ENCODE data around the gene ZNF784. TPM values are rescaled to one million over a fixed set of nuclear protein-coding genes. Genes with fewer than 3 reads are reported as not detected.
A peak's percentile ranks its signal among the peaks of the same experiment; 100 is the strongest.
"Not testable (repeated sequence)": the region's sequence is repeated elsewhere in the genome, so short reads cannot be mapped to it uniquely, and the experiment has no call there.

Gene ZNF784
- total RNA-seq, 2 donors from 2014 or later = 6.9 to 9.6 TPM

DNA sequence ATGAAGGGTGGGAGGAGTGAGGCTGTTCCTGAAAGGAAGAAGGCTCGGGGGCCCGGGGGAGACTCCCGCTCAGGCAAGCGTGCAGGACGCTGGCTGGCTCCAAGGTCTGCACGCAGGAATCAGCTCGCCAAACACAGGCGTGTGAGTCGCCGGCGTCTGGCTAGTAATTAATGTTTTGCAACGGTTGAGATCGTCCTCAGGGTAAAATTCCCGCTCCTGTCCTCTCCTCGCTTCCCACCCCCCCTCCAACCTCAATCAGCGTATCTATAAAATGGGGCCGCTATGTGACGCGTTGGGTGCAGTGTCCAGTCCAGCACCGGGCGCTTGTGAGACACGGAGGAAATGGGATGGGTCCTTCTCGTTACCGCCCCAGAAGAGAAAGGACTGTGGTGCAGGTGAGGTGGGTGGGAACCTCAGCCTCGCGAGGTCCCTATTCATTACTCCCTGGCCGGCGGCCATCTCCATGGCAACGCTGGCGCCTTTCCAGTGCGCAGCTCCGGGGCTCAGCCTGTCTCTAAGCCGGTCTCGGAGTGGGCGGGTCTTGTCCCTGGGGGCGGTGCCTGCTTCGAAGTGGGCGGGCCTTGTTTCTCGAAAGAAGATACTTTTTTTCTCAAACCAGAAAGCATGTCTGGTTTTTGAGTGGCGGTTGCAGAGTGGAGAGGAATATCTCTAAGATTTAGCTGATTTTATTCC is 37.2 kb downstream of the ZNF784 start:
- Histone ChIP-seq H3K9me3 (no peaks in the 10 kb centered on the region), H3K27me3 (no peaks in the 10 kb centered on the region), H3K4me3 (no peak overlapping the region), H3K27ac (peak overlapping the region; percentile 42 to 82 (median 70)), H3K4me1 (peaks cover 27% of the 10 kb centered on the region), H3K36me3 (replicated peaks in 1 of 2; ENCODE audit: insufficient read depth in 1 of 2, low read depth in 2 of 2) (no peaks in the 10 kb centered on the region)
- ATAC-seq (peak; percentile 93), DNase-seq (peak; percentile 96 to 98 (median 96))
- 1% methylated on average over 26 to 40 of the region's 40 CpGs for WGBS, 2 donors
- intact Hi-C loops (cut with DNase I) = no loop called here
- TF ChIP-seq, protein P1, sequence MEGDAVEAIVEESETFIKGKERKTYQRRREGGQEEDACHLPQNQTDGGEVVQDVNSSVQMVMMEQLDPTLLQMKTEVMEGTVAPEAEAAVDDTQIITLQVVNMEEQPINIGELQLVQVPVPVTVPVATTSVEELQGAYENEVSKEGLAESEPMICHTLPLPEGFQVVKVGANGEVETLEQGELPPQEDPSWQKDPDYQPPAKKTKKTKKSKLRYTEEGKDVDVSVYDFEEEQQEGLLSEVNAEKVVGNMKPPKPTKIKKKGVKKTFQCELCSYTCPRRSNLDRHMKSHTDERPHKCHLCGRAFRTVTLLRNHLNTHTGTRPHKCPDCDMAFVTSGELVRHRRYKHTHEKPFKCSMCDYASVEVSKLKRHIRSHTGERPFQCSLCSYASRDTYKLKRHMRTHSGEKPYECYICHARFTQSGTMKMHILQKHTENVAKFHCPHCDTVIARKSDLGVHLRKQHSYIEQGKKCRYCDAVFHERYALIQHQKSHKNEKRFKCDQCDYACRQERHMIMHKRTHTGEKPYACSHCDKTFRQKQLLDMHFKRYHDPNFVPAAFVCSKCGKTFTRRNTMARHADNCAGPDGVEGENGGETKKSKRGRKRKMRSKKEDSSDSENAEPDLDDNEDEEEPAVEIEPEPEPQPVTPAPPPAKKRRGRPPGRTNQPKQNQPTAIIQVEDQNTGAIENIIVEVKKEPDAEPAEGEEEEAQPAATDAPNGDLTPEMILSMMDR (IDR thresholded peaks at IDR 0.05) = no peak
- TF ChIP-seq POLR2A (IDR thresholded peaks at IDR 0.05) = peak in 2 of 3 donors; percentile 41 to 54

DNA sequence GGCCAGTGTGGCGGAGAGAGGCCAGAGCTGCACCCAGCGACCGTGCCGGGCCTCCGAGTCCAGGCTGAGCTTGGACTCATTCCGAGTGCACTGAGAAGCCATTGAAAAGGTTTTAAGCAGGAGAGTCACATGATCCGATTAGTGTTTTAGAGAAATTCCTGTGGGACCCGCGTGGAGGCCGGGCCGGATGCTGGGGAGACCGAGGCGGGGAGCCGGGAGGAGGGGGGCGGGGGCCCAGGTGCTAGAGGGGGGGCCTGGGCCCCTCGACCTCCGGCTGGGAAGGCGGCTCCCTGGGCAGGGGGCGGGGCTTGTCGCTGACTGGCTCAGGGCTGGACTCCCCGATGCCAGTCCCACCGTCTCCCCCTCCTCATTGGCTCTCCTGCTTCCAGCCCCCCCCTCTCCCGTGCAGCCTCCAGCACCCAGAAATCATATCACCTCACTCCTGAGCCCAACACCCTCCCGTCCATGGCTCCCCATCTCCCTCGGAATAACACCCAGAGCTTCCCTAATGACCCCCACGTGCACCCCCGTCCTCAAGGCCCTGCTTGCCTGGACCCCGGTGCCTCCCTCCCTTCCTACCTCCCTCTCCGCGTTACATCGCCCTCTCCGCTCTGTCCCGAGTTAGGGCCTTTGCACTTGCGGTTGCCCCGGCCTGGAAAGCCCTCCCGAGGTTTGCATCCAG is 38.6 kb downstream of the ZNF784 start:
- no peak overlapping the region for H3K4me3 ChIP-seq
- DNase-seq (peak; percentile 68 to 83 (median 81)), ATAC-seq (peak; percentile 60)
- 8 to 10% methylated on average over 23 to 36 of the region's 36 CpGs for WGBS, 2 donors
- peaks cover 40% of the 10 kb centered on the region for H3K4me1 ChIP-seq
- H3K36me3 ChIP-seq (replicated peaks in 1 of 2; ENCODE audit: insufficient read depth in 1 of 2, low read depth in 2 of 2) = no peaks in the 10 kb centered on the region
- no peaks in the 10 kb centered on the region for H3K9me3 ChIP-seq
- TF ChIP-seq, protein P1 (IDR thresholded peaks at IDR 0.05) = no peak
- peak in 2 of 3 donors; percentile 14 to 37 for TF ChIP-seq POLR2A (IDR thresholded peaks at IDR 0.05)
- intact Hi-C loops (cut with DNase I) = no loop called here
- peak overlapping the region; percentile 22 to 82 (median 70) for H3K27ac ChIP-seq
- H3K27me3 ChIP-seq = no peaks in the 10 kb centered on the region

DNA sequence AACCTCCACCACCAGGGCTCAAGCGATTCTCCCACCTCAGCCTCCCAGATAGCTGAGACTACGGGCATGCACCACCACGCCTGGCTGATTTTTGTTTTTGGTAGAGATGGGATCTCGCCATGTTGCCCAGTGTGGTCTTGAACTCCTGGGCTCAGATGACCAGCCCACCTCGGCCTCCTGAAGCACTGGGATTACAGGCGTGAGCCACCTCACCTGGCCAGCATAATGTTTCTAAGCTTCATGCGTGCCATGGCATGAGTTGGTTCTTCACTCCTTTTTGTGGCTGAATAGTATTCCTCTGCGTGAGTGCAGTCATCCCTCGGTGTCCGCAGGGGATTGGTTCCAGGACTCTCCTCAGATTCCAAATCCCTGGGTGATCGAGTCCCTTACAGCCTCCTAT is 39.5 kb downstream of the ZNF784 start:
- TF ChIP-seq, protein P1 (IDR thresholded peaks at IDR 0.05) = no peak
- TF ChIP-seq POLR2A (IDR thresholded peaks at IDR 0.05) = no peak
- ATAC-seq (no peak), DNase-seq (no peak)
- H3K27me3 ChIP-seq = no peaks in the 10 kb centered on the region
- intact Hi-C loops (cut with DNase I) = no loop called here
- H3K4me1 ChIP-seq = peaks cover 41% of the 10 kb centered on the region
- WGBS, 2 donors = 72 to 84% methylated on average over 9 to 11 of the region's 11 CpGs
- no peaks in the 10 kb centered on the region for H3K9me3 ChIP-seq
- H3K27ac ChIP-seq = peak overlapping the region in 1 of 4 donors; percentile 64
- H3K36me3 ChIP-seq (replicated peaks in 1 of 2; ENCODE audit: insufficient read depth in 1 of 2, low read depth in 2 of 2) = no peaks in the 10 kb centered on the region
- no peak overlapping the region for H3K4me3 ChIP-seq

DNA sequence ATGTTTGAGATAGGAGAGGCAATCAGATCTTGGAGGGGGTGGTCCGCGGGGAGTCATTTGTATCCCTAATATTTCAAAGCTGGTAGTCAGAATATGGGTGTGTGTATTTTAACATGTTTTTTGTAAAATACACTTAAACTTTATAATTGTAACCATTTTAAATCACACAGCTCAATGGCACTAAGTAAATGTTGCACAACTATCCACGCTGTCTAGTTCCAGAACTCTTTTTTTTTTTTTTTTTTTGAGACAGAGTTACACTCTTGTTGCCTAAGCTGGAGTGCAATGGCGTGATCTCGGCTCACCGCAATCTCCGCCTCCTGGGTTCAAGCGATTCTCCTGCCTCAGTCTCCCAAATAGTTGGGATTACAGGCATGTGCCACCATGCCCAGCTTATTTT is 40.5 kb downstream of the ZNF784 start:
- WGBS, 2 donors = 65 to 74% methylated on average over 8 of the region's 8 CpGs
- DNase-seq; H3K27me3 ChIP-seq; H3K4me3 ChIP-seq; ATAC-seq; H3K36me3 ChIP-seq (replicated peaks in 1 of 2; ENCODE audit: insufficient read depth in 1 of 2, low read depth in 2 of 2); intact Hi-C loops (cut with DNase I); H3K9me3 ChIP-seq: not testable (repeated sequence)
- Histone ChIP-seq H3K27ac (peak overlapping the region in 1 of 4 donors; percentile 13), H3K4me1 (peaks cover 49% of the 10 kb centered on the region)

DNA sequence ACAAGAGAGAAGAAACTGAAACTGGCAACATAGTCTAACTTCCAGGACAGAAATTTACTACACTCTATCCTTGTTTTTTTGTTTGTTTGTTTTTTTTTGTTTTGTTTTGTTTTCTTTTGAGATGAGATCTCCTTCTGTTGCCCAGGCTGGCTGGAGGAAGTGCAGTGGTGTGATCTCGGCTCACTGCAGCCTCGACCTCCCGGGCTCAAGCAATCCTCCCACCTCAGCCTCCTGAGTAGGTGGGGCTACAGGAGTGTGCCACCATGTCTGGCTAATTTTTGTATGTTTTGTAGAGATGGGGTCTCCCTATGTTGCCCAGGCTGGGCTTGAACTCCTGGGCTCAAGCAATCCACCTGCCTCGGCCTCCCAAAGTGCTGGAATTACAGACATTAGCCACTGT is 42.1 kb downstream of the ZNF784 start:
- H3K36me3 ChIP-seq (replicated peaks in 1 of 2; ENCODE audit: insufficient read depth in 1 of 2, low read depth in 2 of 2); H3K4me3 ChIP-seq; DNase-seq; intact Hi-C loops (cut with DNase I); ATAC-seq; H3K27me3 ChIP-seq; H3K9me3 ChIP-seq: not testable (repeated sequence)
- WGBS, 2 donors = 55 to 66% methylated on average over 4 of the region's 4 CpGs
- Histone ChIP-seq H3K27ac (peak overlapping the region; percentile 69 to 95 (median 89)), H3K4me1 (peaks cover 46% of the 10 kb centered on the region)
